KMS-11 (cell line): ENCODE measurements around the gene ANGEL1.

Experiments
- H2AFZ ChIP-seq: fragments of 200-600 bp; sonication (generic); 2 replicates; pipeline ENCODE4 v1.6.1; 2016; ENCODE audit warnings: antibody characterized with exemption, mixed run types, low read depth
- H3K27ac ChIP-seq: fragments of 200-600 bp; sonication (generic); 2 replicates; pipeline ENCODE4 v1.6.1; 2016; ENCODE audit warnings: mild to moderate bottlenecking, mixed run types
- H3K27me3 ChIP-seq: fragments of 200-600 bp; sonication (generic); 2 replicates; pipeline ENCODE4 v1.6.1; 2017; ENCODE audit warnings: mild to moderate bottlenecking, low read depth, mixed run types, moderate library complexity; ENCODE audit not compliant: insufficient read depth
- H3K36me3 ChIP-seq: fragments of 200-600 bp; sonication (generic); 2 replicates; pipeline ENCODE4 v1.6.1; 2017; ENCODE audit warnings: mild to moderate bottlenecking, mixed run types; ENCODE audit not compliant: insufficient read depth
- H3K4me1 ChIP-seq: fragments of 200-600 bp; sonication (generic); 2 replicates; pipeline ENCODE4 v1.6.1; 2016; ENCODE audit warnings: mild to moderate bottlenecking, low read depth, mixed run types; ENCODE audit not compliant: poor library complexity, severe bottlenecking
- H3K4me2 ChIP-seq: fragments of 200-600 bp; sonication (generic); 2 replicates; pipeline ENCODE4 v1.7.0; 2016; ENCODE audit warnings: mild to moderate bottlenecking, mixed run types
- H3K4me3 ChIP-seq: fragments of 200-600 bp; sonication (generic); IDR thresholded peaks from 2 replicates; pipeline ENCODE4 v1.6.1; 2017; ENCODE audit warnings: low read depth, low read length, mixed read lengths; ENCODE audit not compliant: insufficient read depth
- H3K79me2 ChIP-seq: fragments of 200-600 bp; sonication (generic); 2 replicates; pipeline ENCODE4 v1.6.1; 2016; ENCODE audit warnings: low read depth, mixed run types; ENCODE audit not compliant: insufficient read depth
- H3K9ac ChIP-seq: fragments of 200-600 bp; sonication (generic); 2 replicates; pipeline ENCODE4 v1.6.1; 2016; ENCODE audit warnings: mild to moderate bottlenecking, mixed run types
- H4K20me1 ChIP-seq: fragments of 200-600 bp; sonication (generic); 2 replicates; pipeline ENCODE4 v1.6.1; 2016; ENCODE audit warnings: mild to moderate bottlenecking, mixed run types; ENCODE audit not compliant: insufficient read depth
- TF ChIP-seq, protein P1 (sequence below): fragments of 200-600 bp; sonication (generic); conservative IDR thresholded peaks from 2 replicates; pipeline ENCODE4 v1.6.1; 2017; ENCODE audit warnings: low read depth, mild to moderate bottlenecking, antibody characterized with exemption, low read length, moderate library complexity, mixed read lengths

Gene ANGEL1

DNA sequence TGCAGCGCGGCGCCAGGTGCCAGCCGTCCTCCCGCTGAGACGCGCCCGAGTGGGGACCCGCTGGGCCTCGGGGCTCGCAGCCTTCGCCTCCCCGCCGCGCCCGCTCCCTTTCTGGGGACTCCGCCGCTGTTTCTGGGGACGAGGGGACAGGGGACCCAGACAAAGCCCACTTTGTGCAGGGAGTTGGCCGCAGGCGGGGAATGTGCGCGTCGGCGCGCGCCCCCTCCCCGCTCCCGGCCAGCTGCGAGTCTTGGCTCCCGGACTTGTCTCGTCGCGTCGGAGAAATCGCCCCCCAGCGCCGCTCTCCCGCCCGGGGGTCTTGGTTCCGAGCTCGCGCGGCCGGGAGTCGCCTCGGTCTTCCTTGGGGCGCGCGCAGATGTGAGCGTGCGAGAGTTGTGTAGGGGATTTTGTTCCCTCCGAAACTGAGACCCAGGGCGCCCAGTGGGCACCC lies 50.7 kb downstream of the ANGEL1 start:
- Histone ChIP-seq H3K79me2 (no peaks in the 10 kb centered on the region), H3K27me3 (no peaks in the 10 kb centered on the region; the same call in 1 of the 2 replicates), H3K27ac (no peak overlapping the region), H3K9ac (no peak overlapping the region), H4K20me1 (no peaks in the 10 kb centered on the region), H3K4me3 (no peak overlapping the region), H3K36me3 (no peaks in the 10 kb centered on the region), H2AFZ (peak overlapping the region; percentile 76), H3K4me1 (no peaks in the 10 kb centered on the region), H3K4me2 (peak overlapping the region; percentile 51)
- TF ChIP-seq, protein P1, sequence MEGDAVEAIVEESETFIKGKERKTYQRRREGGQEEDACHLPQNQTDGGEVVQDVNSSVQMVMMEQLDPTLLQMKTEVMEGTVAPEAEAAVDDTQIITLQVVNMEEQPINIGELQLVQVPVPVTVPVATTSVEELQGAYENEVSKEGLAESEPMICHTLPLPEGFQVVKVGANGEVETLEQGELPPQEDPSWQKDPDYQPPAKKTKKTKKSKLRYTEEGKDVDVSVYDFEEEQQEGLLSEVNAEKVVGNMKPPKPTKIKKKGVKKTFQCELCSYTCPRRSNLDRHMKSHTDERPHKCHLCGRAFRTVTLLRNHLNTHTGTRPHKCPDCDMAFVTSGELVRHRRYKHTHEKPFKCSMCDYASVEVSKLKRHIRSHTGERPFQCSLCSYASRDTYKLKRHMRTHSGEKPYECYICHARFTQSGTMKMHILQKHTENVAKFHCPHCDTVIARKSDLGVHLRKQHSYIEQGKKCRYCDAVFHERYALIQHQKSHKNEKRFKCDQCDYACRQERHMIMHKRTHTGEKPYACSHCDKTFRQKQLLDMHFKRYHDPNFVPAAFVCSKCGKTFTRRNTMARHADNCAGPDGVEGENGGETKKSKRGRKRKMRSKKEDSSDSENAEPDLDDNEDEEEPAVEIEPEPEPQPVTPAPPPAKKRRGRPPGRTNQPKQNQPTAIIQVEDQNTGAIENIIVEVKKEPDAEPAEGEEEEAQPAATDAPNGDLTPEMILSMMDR: no peak

DNA sequence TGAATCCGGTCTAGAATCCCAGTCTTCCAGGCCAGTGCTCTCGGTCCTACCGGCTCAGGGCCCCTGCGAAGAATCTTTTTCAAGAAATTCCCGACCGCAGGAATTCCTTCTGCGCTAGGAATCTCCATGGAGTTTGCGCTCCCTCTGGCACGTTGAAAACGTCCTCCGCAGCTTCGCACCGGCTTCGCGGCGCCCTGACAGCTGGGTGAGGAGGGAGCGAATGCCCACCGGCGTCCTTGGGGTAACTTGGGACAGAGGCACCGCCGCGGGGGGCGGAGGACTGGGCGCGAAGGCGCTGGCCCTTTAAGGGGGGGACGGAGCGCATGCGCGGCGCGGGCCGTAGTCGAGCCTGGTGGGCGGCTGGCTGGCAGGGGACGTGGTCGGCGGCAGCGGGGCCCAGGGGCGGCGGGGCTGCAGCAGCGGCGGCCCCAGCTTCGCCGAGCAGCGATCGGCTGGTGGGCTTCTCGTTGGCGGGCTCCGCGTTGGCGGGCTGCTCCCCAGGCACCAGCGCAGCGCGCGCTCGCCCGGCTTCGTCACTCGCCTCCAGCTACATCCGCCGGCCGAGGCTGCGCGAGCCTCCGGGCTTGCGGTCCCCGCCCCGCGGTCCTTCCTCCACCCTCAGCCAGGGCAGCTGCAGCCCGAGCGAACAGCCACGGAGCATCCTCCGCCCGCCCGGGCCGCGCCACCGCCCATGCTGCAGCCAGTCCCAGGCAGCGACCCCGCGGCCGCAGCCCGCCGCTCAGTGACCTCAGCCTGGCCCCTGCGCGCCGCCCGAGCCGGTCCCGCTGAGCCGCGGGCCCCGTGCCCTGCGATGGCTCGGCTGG lies 51.3 kb downstream of the ANGEL1 start, which contains the start of gene VASH1:
TSS of gene VASH1 (plus strand) at position 333 of the 824 bp plus-strand sequence. CDS start 1,354 bp downstream, outside the sequence.
- no peaks in the 10 kb centered on the region for H4K20me1 ChIP-seq
- TF ChIP-seq, protein P1: no peak
- H3K27me3 ChIP-seq: no peaks in the 10 kb centered on the region; the same call in 1 of the 2 replicates
- H3K9ac ChIP-seq: no peak within 1 kb of the TSS
- peak within 1 kb of the TSS; percentile 76 for H2AFZ ChIP-seq
- no peak within 1 kb of the TSS for H3K27ac ChIP-seq
- H3K4me2 ChIP-seq: peak within 1 kb of the TSS; percentile 57
- no peaks in the 10 kb centered on the region for H3K79me2 ChIP-seq
- no peak within 1 kb of the TSS for H3K4me3 ChIP-seq
- no peaks in the 10 kb centered on the region for H3K36me3 ChIP-seq
- no peaks in the 10 kb centered on the region for H3K4me1 ChIP-seq

DNA sequence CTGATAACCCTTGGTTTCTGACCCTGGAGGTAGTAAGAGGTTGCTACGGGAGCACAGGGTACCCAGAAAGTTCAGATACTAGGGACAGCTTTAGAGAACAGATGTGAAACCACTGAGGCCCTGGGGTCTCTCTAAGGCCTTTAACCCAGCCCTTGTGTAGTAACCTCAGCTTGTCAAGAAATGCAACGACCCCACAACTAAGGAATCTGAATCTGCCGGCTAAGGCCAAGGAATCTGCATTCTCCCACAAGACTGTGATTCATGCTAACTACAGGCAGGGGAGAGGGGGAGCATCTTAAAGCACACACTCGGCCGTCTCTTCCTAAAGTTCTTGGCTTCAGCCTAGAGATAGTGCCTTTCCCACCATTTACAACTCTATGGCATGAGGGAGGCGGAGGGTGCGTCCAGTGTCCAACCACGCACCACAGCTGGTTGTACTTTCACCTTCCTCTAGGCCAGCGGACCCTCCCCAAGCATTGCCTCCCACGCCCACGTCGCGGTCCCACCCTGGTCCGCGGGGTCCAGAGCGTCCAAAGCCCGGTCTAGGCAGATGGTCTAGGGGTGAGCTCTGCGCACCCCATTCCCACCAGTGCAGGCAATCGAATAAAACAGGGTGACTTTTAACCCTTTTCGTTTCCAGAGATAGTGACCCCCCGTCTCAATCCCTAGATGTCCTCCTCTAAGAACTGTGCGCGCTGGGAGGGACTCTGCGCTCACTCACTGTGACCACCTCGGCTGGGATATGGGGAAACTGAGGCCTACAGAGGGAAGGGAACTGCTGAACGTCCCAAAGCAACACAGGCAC lies 52.1 kb downstream of the ANGEL1 start:
- H2AFZ ChIP-seq: peak overlapping the region; percentile 76

DNA sequence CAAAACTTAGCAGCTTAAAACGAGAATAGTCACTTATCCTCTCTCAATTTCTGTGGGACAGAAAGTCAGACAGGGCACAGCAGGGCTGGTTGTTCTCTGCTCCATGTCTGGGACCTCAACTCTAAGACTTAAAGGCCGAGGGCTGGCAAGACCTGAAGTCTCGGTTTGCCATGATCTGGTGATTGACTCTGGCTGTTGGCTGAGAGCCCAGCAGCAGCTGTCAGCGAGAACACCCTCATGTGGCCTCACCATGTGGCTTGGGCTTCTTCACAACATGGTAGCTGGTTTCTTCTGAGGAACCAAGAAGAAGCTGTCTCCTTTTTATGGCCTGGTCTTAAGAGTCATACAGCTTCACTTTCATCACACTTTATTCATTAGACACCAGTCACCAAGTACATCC lies 53.1 kb downstream of the ANGEL1 start:
- Histone ChIP-seq H3K4me1 (no peaks in the 10 kb centered on the region), H3K4me2 (no peak overlapping the region), H3K27ac (no peak overlapping the region), H3K36me3 (no peaks in the 10 kb centered on the region), H2AFZ (no peak overlapping the region), H4K20me1 (no peaks in the 10 kb centered on the region), H3K4me3 (no peak overlapping the region), H3K9ac (no peak overlapping the region), H3K27me3 (no peaks in the 10 kb centered on the region; the same call in 1 of the 2 replicates), H3K79me2 (no peaks in the 10 kb centered on the region)
- TF ChIP-seq, protein P1: no peak

More for the DNA sequence above, 52.1 kb downstream of the ANGEL1 start:
- Histone ChIP-seq H3K4me3 (no peak overlapping the region), H3K79me2 (no peaks in the 10 kb centered on the region), H3K4me2 (peak overlapping the region; percentile 57; the same call in 1 of the 2 replicates), H3K9ac (no peak overlapping the region), H3K36me3 (no peaks in the 10 kb centered on the region), H3K27ac (no peak overlapping the region), H4K20me1 (no peaks in the 10 kb centered on the region), H3K27me3 (no peaks in the 10 kb centered on the region; the same call in 1 of the 2 replicates), H3K4me1 (no peaks in the 10 kb centered on the region)
- TF ChIP-seq, protein P1: no peak
